ENCODE data around the gene LITAFD.

LITAFD gene

DNA sequence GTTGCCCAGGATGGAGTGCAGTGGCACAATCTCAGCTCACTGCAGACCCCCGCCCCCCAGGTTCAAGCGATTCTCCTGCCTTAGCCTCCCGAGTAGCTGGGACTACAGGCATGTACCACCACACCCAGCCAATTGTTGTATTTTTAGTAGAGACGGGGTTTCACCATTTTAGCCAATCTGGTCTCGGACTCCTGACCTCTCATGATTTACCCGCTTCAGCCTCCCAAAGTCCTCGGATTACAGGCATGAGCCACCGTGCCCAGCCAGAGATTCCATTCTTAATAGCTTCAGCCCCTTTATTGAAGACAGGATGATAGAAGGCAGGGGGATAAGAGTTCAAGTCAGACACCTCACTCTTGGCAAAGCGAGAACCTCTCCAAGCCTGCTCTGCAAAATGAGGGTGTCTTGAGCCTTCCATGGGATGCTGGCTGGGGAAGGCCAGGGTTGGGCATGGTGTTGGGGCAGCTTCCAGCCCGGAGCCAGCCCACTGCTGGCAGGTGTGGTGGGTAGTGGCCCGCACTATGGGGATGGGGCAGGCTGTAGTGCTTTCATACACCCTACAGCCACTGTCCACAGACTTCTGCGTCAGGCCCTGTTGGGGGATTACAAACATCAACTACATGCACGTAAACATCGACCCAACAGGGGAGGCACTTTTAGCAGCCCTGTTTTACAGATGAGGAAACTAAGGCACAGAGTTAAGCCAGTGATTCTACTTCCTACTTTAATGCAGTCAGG, 16.8 kb upstream of the LITAFD start:
- no peak for TF ChIP-seq FOXM1 (IDR thresholded peaks at IDR 0.05; ENCODE audit: borderline replicate concordance, low read depth)
- TF ChIP-seq REST (IDR thresholded peaks at IDR 0.05; ENCODE audit: low read depth): no peak
- TF ChIP-seq TCF12 (IDR thresholded peaks at IDR 0.05; ENCODE audit: low read depth): no peak
- TF ChIP-seq TAF1 (IDR thresholded peaks at IDR 0.05; ENCODE audit: low read depth): no peak
- TF ChIP-seq YY1 (IDR thresholded peaks at IDR 0.05; ENCODE audit: low read depth): no peak
- no peak for TF ChIP-seq EP300 (IDR thresholded peaks at IDR 0.05; ENCODE audit: borderline replicate concordance)
- TF ChIP-seq, protein P1, sequence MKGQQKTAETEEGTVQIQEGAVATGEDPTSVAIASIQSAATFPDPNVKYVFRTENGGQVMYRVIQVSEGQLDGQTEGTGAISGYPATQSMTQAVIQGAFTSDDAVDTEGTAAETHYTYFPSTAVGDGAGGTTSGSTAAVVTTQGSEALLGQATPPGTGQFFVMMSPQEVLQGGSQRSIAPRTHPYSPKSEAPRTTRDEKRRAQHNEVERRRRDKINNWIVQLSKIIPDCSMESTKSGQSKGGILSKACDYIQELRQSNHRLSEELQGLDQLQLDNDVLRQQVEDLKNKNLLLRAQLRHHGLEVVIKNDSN (IDR thresholded peaks at IDR 0.05): no peak
- no peak for TF ChIP-seq NFIC (IDR thresholded peaks at IDR 0.05)
- no peak for TF ChIP-seq CREB1 (IDR thresholded peaks at IDR 0.05; ENCODE audit: low read depth)

- TF ChIP-seq, protein P1 (IDR thresholded peaks at IDR 0.05): no peak
- TF ChIP-seq EP300 (IDR thresholded peaks at IDR 0.05; ENCODE audit: borderline replicate concordance) (no peak), TAF1 (IDR thresholded peaks at IDR 0.05; ENCODE audit: low read depth) (no peak), FOXM1 (IDR thresholded peaks at IDR 0.05; ENCODE audit: borderline replicate concordance, low read depth) (no peak)
Measured at GRCh38 chr16:8866118-8866883, 15.8 kb upstream of the LITAFD start.

DNA sequence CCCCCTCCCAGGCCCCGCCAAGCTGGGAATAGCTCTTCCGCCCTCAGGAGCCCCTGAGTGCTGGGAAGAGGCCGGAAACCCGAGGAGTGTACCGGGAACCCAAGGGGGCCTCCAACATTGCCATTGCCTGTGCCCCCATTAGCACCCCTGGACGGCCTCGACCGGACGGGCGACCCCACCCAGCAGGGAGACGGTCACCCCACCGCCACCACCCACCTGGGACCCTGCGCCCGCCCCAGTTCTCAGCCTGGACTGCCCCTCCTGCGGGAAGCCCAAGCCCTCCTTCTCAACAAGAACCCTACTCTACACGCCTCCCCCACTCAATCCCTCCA, 15.3 kb upstream of the LITAFD start:
- TF ChIP-seq TEAD4 (IDR thresholded peaks at IDR 0.05) (no peak), CREB1 (IDR thresholded peaks at IDR 0.05; ENCODE audit: low read depth) (no peak), FOXM1 (IDR thresholded peaks at IDR 0.05; ENCODE audit: borderline replicate concordance, low read depth) (no peak), REST (IDR thresholded peaks at IDR 0.05; ENCODE audit: low read depth) (no peak), TAF1 (IDR thresholded peaks at IDR 0.05; ENCODE audit: low read depth) (no peak), RAD21 (IDR thresholded peaks at IDR 0.05; ENCODE audit: low read depth) (no peak), YY1 (IDR thresholded peaks at IDR 0.05; ENCODE audit: low read depth) (no peak), TCF12 (IDR thresholded peaks at IDR 0.05; ENCODE audit: low read depth) (no peak), EP300 (IDR thresholded peaks at IDR 0.05; ENCODE audit: borderline replicate concordance) (no peak), NFIC (IDR thresholded peaks at IDR 0.05) (no peak), ZBTB7A (IDR thresholded peaks at IDR 0.05; ENCODE audit: low read depth) (no peak), CEBPB (IDR thresholded peaks at IDR 0.05) (no peak), EGR1 (IDR thresholded peaks at IDR 0.05) (no peak), MAX (IDR thresholded peaks at IDR 0.05) (no peak)
- TF ChIP-seq, protein P1 (IDR thresholded peaks at IDR 0.05): no peak

- TF ChIP-seq TAF1 (IDR thresholded peaks at IDR 0.05; ENCODE audit: low read depth): no peak
- TF ChIP-seq YY1 (IDR thresholded peaks at IDR 0.05; ENCODE audit: low read depth): no peak
- TF ChIP-seq EP300 (IDR thresholded peaks at IDR 0.05; ENCODE audit: borderline replicate concordance): no peak
- no peak for TF ChIP-seq TCF12 (IDR thresholded peaks at IDR 0.05; ENCODE audit: low read depth)
- no peak for TF ChIP-seq TEAD4 (IDR thresholded peaks at IDR 0.05)
- TF ChIP-seq RAD21 (IDR thresholded peaks at IDR 0.05; ENCODE audit: low read depth): no peak
- TF ChIP-seq CREB1 (IDR thresholded peaks at IDR 0.05; ENCODE audit: low read depth): no peak
- TF ChIP-seq FOXM1 (IDR thresholded peaks at IDR 0.05; ENCODE audit: borderline replicate concordance, low read depth): no peak
- TF ChIP-seq CEBPB (IDR thresholded peaks at IDR 0.05): no peak
- TF ChIP-seq, protein P1 (IDR thresholded peaks at IDR 0.05): no peak
- TF ChIP-seq MAX (IDR thresholded peaks at IDR 0.05): no peak
- no peak for TF ChIP-seq ZBTB7A (IDR thresholded peaks at IDR 0.05; ENCODE audit: low read depth)
- no peak for TF ChIP-seq REST (IDR thresholded peaks at IDR 0.05; ENCODE audit: low read depth)
- no peak for TF ChIP-seq EGR1 (IDR thresholded peaks at IDR 0.05)
- TF ChIP-seq NFIC (IDR thresholded peaks at IDR 0.05): no peak
Measured at GRCh38 chr16:8867216-8867931, 14.8 kb upstream of the LITAFD start.

All from Ishikawa (cell line).